Hepatocyte (in vitro differentiated cells): Measurements from ENCODE around the gene SFXN5.

Source experiments
- CTCF ChIP-seq: fragments of 200-600 bp; sonication (generic); IDR thresholded peaks from 2 replicates; pipeline ENCODE4 v1.5.1; 2016; ENCODE audit warnings: antibody characterized with exemption, mild to moderate bottlenecking; ENCODE audit not compliant: poor library complexity
- EZH2 ChIP-seq: fragments of 200-600 bp; sonication (generic); IDR thresholded peaks from 2 replicates; pipeline ENCODE4 v1.6.1; 2016; ENCODE audit warnings: antibody characterized with exemption, mild to moderate bottlenecking, borderline replicate concordance

DNA sequence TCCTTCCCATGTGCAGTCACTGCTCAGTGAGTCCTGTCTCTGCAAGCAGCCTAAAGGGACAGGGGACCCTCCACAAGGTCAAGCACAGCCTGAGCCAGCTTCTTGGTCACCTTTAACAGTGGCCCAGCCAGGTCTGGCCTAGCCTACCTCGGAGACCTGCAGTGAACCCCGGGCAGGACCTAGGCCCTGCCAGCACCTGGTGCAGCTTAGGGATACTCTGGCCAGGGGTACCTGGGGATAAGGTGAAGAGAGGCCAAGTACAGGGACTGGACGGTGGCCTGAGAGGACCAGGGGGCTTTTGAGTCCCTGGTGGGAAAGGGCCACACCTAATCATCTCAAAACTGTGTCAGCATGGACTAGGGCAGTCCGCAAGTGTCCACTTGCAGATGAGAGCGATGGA is 86.4 kb downstream of the SFXN5 start:
- no peak for TF ChIP-seq CTCF
- TF ChIP-seq EZH2, result no peak
